ENCODE measurements around the gene AFAP1.

- TF ChIP-seq CTCF (IDR thresholded peaks at IDR 0.05) (no peak), POLR2AphosphoS5 (IDR thresholded peaks at IDR 0.05; ENCODE audit: low read depth, low read length) (no peak; the same call in 1 of the 2 replicates), SIN3A (IDR thresholded peaks at IDR 0.05; ENCODE audit: borderline replicate concordance, insufficient read depth, low read depth, low read length) (0 out of 2 replicates have a peak, but pooled peaks have one; percentile 29)
- TF ChIP-seq, protein P1, sequence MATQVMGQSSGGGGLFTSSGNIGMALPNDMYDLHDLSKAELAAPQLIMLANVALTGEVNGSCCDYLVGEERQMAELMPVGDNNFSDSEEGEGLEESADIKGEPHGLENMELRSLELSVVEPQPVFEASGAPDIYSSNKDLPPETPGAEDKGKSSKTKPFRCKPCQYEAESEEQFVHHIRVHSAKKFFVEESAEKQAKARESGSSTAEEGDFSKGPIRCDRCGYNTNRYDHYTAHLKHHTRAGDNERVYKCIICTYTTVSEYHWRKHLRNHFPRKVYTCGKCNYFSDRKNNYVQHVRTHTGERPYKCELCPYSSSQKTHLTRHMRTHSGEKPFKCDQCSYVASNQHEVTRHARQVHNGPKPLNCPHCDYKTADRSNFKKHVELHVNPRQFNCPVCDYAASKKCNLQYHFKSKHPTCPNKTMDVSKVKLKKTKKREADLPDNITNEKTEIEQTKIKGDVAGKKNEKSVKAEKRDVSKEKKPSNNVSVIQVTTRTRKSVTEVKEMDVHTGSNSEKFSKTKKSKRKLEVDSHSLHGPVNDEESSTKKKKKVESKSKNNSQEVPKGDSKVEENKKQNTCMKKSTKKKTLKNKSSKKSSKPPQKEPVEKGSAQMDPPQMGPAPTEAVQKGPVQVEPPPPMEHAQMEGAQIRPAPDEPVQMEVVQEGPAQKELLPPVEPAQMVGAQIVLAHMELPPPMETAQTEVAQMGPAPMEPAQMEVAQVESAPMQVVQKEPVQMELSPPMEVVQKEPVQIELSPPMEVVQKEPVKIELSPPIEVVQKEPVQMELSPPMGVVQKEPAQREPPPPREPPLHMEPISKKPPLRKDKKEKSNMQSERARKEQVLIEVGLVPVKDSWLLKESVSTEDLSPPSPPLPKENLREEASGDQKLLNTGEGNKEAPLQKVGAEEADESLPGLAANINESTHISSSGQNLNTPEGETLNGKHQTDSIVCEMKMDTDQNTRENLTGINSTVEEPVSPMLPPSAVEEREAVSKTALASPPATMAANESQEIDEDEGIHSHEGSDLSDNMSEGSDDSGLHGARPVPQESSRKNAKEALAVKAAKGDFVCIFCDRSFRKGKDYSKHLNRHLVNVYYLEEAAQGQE (IDR thresholded peaks at IDR 0.05; ENCODE audit: insufficient read depth in 1 of 2, low read depth in 2 of 2, low read length in 1 of 2) = no peak
These were observed 868 bp downstream of the AFAP1 start for GRCh38 chr4:7938609-7939376.
